ENCODE results near the gene NKAIN1. TPM values are rescaled to one million over a fixed set of nuclear protein-coding genes. Genes with fewer than 3 reads are reported as not detected.

The NKAIN1 gene
- total RNA-seq, 2 experiments from 2014 or later = not detected

GRCh38 chr1:31273619-31274018 is 33.9 kb upstream of the NKAIN1 start:
- H3K4me2 ChIP-seq (ENCODE audit: low read length) = no peak overlapping the region
- H3K36me3 ChIP-seq (ENCODE audit: insufficient read depth, low read length) = peaks cover 98% of the 10 kb centered on the region
- no peaks in the 10 kb centered on the region for H3K4me1 ChIP-seq (ENCODE audit: insufficient read depth, low read length, poor library complexity, severe bottlenecking)
- CTCF ChIA-PET (ENCODE audit: unreplicated experiment) = no interaction called here
- peaks cover 3% of the 10 kb centered on the region; the same call in 1 of the 2 replicates for H4K20me1 ChIP-seq (ENCODE audit: insufficient read depth, low read length)
- TF ChIP-seq CTCF (conservative IDR thresholded peaks at IDR 0.05; ENCODE audit: low read length) = no peak
- no peak for TF ChIP-seq EZH2phosphoT487 (IDR thresholded peaks at IDR 0.05; ENCODE audit: borderline replicate concordance, low read depth, low read length)
- DNase-seq (ENCODE audit: low spot score) = no peak
- no peak overlapping the region for H2AFZ ChIP-seq (ENCODE audit: low read length)
- H3K9me2 ChIP-seq (ENCODE audit: insufficient read depth, low read length) = no peaks in the 10 kb centered on the region
- no peak overlapping the region for H3K27ac ChIP-seq (ENCODE audit: low read depth, low read length, poor library complexity, severe bottlenecking)
- POLR2A ChIA-PET = interaction anchor here (0.9 kb wide), 1 partner anchor 23 kb away, joined by 3 read pairs; the partner anchor contains the start of genes SNRNP40 and ZCCHC17
- H3K4me3 ChIP-seq (ENCODE audit: low read depth, low read length, poor library complexity, severe bottlenecking) = no peak overlapping the region
- BruUV-seq (replicated peaks) = no TSS peak
- intact Hi-C loops (cut with micrococcal nuclease; ENCODE audit: unreplicated experiment) = no loop called here
- peaks cover 13% of the 10 kb centered on the region for H3K79me2 ChIP-seq (ENCODE audit: insufficient read depth, low read depth, low read length)
- no peaks in the 10 kb centered on the region for H3K9me3 ChIP-seq (ENCODE audit: low read length)

- no peak overlapping the region for H3K27ac ChIP-seq (ENCODE audit: low read depth, low read length, poor library complexity, severe bottlenecking)
- intact Hi-C loops (cut with micrococcal nuclease; ENCODE audit: unreplicated experiment) = no loop called here
- H3K9me2 ChIP-seq (ENCODE audit: insufficient read depth, low read length) = no peaks in the 10 kb centered on the region
- no peak overlapping the region for H3K4me3 ChIP-seq (ENCODE audit: low read depth, low read length, poor library complexity, severe bottlenecking)
- H3K79me2 ChIP-seq (ENCODE audit: insufficient read depth, low read depth, low read length) = peaks cover 13% of the 10 kb centered on the region
- H3K4me2 ChIP-seq (ENCODE audit: low read length) = no peak overlapping the region
- no peak for TF ChIP-seq CTCF (conservative IDR thresholded peaks at IDR 0.05; ENCODE audit: low read length)
- TF ChIP-seq EZH2phosphoT487 (IDR thresholded peaks at IDR 0.05; ENCODE audit: borderline replicate concordance, low read depth, low read length) = no peak
- CTCF ChIA-PET (ENCODE audit: unreplicated experiment) = interaction anchor here (0.7 kb wide), 1 partner anchor 9 kb away, joined by 3 read pairs; no protein-coding TSS in a partner anchor
- no peak for DNase-seq (ENCODE audit: low spot score)
- H3K36me3 ChIP-seq (ENCODE audit: insufficient read depth, low read length) = peaks cover 98% of the 10 kb centered on the region
- H3K4me1 ChIP-seq (ENCODE audit: insufficient read depth, low read length, poor library complexity, severe bottlenecking) = no peaks in the 10 kb centered on the region
- no peaks in the 10 kb centered on the region for H3K9me3 ChIP-seq (ENCODE audit: low read length)
- no TSS peak for BruUV-seq (replicated peaks)
- no peak overlapping the region for H2AFZ ChIP-seq (ENCODE audit: low read length)
- peaks cover 3% of the 10 kb centered on the region; the same call in 1 of the 2 replicates for H4K20me1 ChIP-seq (ENCODE audit: insufficient read depth, low read length)
- POLR2A ChIA-PET = interaction anchor here (0.6 to 1.0 kb wide), 3 partner anchors 10 to 373 kb away, joined by 3 read pairs; partner anchors contain the start of gene PEF1
These were observed 32.7 kb upstream of the NKAIN1 start for GRCh38 chr1:31272369-31272768.

- H4K20me1 ChIP-seq (ENCODE audit: insufficient read depth, low read length) = no peaks in the 10 kb centered on the region
- H3K79me2 ChIP-seq (ENCODE audit: insufficient read depth, low read depth, low read length) = no peaks in the 10 kb centered on the region
- no peak overlapping the region for H3K27ac ChIP-seq (ENCODE audit: low read depth, low read length, poor library complexity, severe bottlenecking)
- BruUV-seq (replicated peaks) = no TSS peak
- no peak overlapping the region for H2AFZ ChIP-seq (ENCODE audit: low read length)
- H3K4me2 ChIP-seq (ENCODE audit: low read length) = no peak overlapping the region
- intact Hi-C loops (cut with micrococcal nuclease; ENCODE audit: unreplicated experiment) = no loop called here
- ChIA-PET POLR2A (interaction anchor here (1.0 to 1.5 kb wide), 3 partner anchors 12 to 16 kb away, joined by 3 to 4 read pairs (median 4); no protein-coding TSS in a partner anchor), CTCF (ENCODE audit: unreplicated experiment) (no interaction called here)
- H3K4me3 ChIP-seq (ENCODE audit: low read depth, low read length, poor library complexity, severe bottlenecking) = no peak overlapping the region
- no peaks in the 10 kb centered on the region for H3K9me3 ChIP-seq (ENCODE audit: low read length)
- H3K4me1 ChIP-seq (ENCODE audit: insufficient read depth, low read length, poor library complexity, severe bottlenecking) = no peaks in the 10 kb centered on the region
- H3K36me3 ChIP-seq (ENCODE audit: insufficient read depth, low read length) = peaks cover 97% of the 10 kb centered on the region
- H3K9me2 ChIP-seq (ENCODE audit: insufficient read depth, low read length) = no peaks in the 10 kb centered on the region
- TF ChIP-seq CTCF (conservative IDR thresholded peaks at IDR 0.05; ENCODE audit: low read length) (no peak), EZH2phosphoT487 (IDR thresholded peaks at IDR 0.05; ENCODE audit: borderline replicate concordance, low read depth, low read length) (no peak)
- DNase-seq (ENCODE audit: low spot score) = no peak
These were observed 26.9 kb upstream of the NKAIN1 start for GRCh38 chr1:31266547-31266946.

Measured in OCI-LY7 (cell line).